Calu3 (cell line): ENCODE results near the gene HMX3. TPM values are rescaled to one million over a fixed set of nuclear protein-coding genes. Genes with fewer than 3 reads are reported as not detected.

Source experiments
- BruUV-seq: library from RNA; stranded (reverse); fragments of 400-500 nt; replicated peaks from 2 replicates; lab custom pipeline; 2021; lab: Mats Ljungman, UMichigan
- CTCF ChIA-PET: fragments of 300-600 bp; sonication (Branson Sonifier 250); formaldehyde crosslinking; loops from one replicate; lab custom pipeline; 2022; ENCODE audit warnings: antibody characterized with exemption; lab: Charles Lee
- DNase-seq: peaks from one replicate; pipeline ENCODE4 v3.0.0; 2022
- H3K27ac Mint-ChIP-seq: one replicate; pipeline ENCODE4 v1.8.0; 2022; ENCODE audit warnings: mixed read lengths; ENCODE audit not compliant: unreplicated experiment
- H3K27me3 Mint-ChIP-seq: one replicate; pipeline ENCODE4 v1.8.0; 2022; ENCODE audit warnings: mixed read lengths; ENCODE audit not compliant: unreplicated experiment
- H3K36me3 Mint-ChIP-seq: one replicate; pipeline ENCODE4 v1.8.0; 2022; ENCODE audit warnings: mild to moderate bottlenecking, moderate library complexity, mixed read lengths; ENCODE audit not compliant: insufficient read depth, unreplicated experiment
- H3K4me1 Mint-ChIP-seq: one replicate; pipeline ENCODE4 v1.8.0; 2022; ENCODE audit warnings: mild to moderate bottlenecking, low read depth, mixed read lengths; ENCODE audit not compliant: unreplicated experiment
- H3K4me3 Mint-ChIP-seq: one replicate; pipeline ENCODE4 v1.8.0; 2022; ENCODE audit warnings: mild to moderate bottlenecking, low read depth, moderate library complexity, mixed read lengths; ENCODE audit not compliant: unreplicated experiment
- H3K9me3 Mint-ChIP-seq: one replicate; pipeline ENCODE4 v1.8.0; 2022; ENCODE audit warnings: low read depth, mixed read lengths; ENCODE audit not compliant: unreplicated experiment
- CTCF ChIP-seq: fragments of 200-600 bp; IDR thresholded peaks from one replicate; pipeline ENCODE4 v1.8.0; 2022; ENCODE audit warnings: antibody characterized with exemption; ENCODE audit not compliant: unreplicated experiment
- intact Hi-C: fragments of 100-400 bp; cut with micrococcal nuclease; formaldehyde crosslinking; loops from one replicate; pipeline ENCODE4 v1.10.0; 2022; ENCODE audit not compliant: unreplicated experiment
- total RNA-seq: library from RNA; stranded (reverse); gene quantifications from 2 replicates; pipeline ENCODE4 v1.2.3, GENCODE V29; 2022

The HMX3 gene
- total RNA-seq, 1 experiment from 2014 or later = not detected

- H3K9me3 Mint-ChIP-seq = no peaks in the 10 kb centered on the region
Observed at GRCh38 chr10:123157210-123157609, 21.4 kb downstream of the HMX3 start.

GRCh38 chr10:123158682-123159081 is 22.9 kb downstream of the HMX3 start:
- peaks cover 50% of the 10 kb centered on the region for H3K36me3 Mint-ChIP-seq
- peaks cover 27% of the 10 kb centered on the region for H3K4me1 Mint-ChIP-seq
- no peaks in the 10 kb centered on the region for H3K9me3 Mint-ChIP-seq
- BruUV-seq = no TSS peak
- DNase-seq = no peak
- TF ChIP-seq CTCF = no peak
- intact Hi-C loops = no loop called here
- H3K4me3 Mint-ChIP-seq = no peak overlapping the region
- no peaks in the 10 kb centered on the region for H3K27me3 Mint-ChIP-seq
- CTCF ChIA-PET = no interaction called here
- H3K27ac Mint-ChIP-seq = no peak overlapping the region

More at GRCh38 chr10:123157210-123157609, 21.4 kb downstream of the HMX3 start:
- Mint-ChIP-seq H3K36me3 (peaks cover 46% of the 10 kb centered on the region), H3K4me1 (peaks cover 27% of the 10 kb centered on the region), H3K27me3 (no peaks in the 10 kb centered on the region), H3K27ac (peak overlapping the region; percentile 32), H3K4me3 (peak overlapping the region; percentile 4)
- BruUV-seq = no TSS peak
- intact Hi-C loops = no loop called here
- CTCF ChIA-PET = no interaction called here
- DNase-seq = no peak
- TF ChIP-seq CTCF = no peak

DNA sequence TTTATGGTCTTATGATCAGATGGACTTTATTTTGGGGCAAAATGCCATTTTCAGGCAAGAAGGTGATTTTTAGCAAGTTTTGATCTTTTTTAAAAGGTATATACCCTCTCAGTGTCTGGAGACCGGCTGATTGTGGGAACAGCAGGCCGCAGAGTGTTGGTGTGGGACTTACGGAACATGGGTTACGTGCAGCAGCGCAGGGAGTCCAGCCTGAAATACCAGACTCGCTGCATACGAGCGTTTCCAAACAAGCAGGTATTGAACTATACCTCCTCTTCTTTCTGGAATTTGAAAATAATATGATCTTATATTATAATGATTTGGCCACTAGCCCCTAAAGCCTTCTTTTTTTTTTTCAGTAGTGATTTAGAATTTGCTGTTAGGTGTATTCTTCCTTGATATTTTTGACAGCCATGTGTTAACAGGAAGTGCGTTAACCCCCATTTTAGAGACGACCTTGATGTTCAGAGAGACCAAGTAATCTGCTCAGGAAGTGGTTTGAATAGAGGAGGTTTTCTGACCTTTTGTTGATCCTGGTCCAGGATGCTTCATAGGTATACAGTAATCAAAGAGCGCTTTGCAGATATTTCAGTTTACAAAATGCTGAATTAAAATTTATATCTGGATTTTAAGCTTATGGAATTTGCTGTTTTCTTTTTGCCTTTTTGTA is 24.7 kb downstream of the HMX3 start:
- H3K4me1 Mint-ChIP-seq = peaks cover 25% of the 10 kb centered on the region
- H3K27me3 Mint-ChIP-seq = no peaks in the 10 kb centered on the region
- no peak overlapping the region for H3K4me3 Mint-ChIP-seq
- H3K36me3 Mint-ChIP-seq = peaks cover 32% of the 10 kb centered on the region
- no peak for TF ChIP-seq CTCF
- no peak for DNase-seq
- no peak overlapping the region for H3K27ac Mint-ChIP-seq
- intact Hi-C loops = no loop called here
- no peaks in the 10 kb centered on the region for H3K9me3 Mint-ChIP-seq
- no TSS peak for BruUV-seq
- CTCF ChIA-PET = no interaction called here

GRCh38 chr10:123164319-123164718 is 28.5 kb downstream of the HMX3 start:
- peaks cover 18% of the 10 kb centered on the region for H3K36me3 Mint-ChIP-seq
- no peak overlapping the region for H3K4me3 Mint-ChIP-seq
- no peaks in the 10 kb centered on the region for H3K4me1 Mint-ChIP-seq
- TF ChIP-seq CTCF = no peak
- BruUV-seq = no TSS peak
- H3K27me3 Mint-ChIP-seq = no peaks in the 10 kb centered on the region
- no peak overlapping the region for H3K27ac Mint-ChIP-seq
- intact Hi-C loops = no loop called here
- no peak for DNase-seq
- H3K9me3 Mint-ChIP-seq = no peaks in the 10 kb centered on the region
- CTCF ChIA-PET = no interaction called here
